HTR-8/SVneo (cell line): ENCODE results near the gene EIF4E2.

ENCODE experiments used
- DNase-seq: peaks from one replicate; pipeline ENCODE4 v3.0.0; 2011; ENCODE audit warnings: low spot score, mixed read lengths; ENCODE audit not compliant: insufficient read length
- FAIRE-seq: peaks from 2 replicates; lab custom pipeline; 2011; peaks lifted over from hg19 to GRCh38; lab: Jason Lieb, UNC

EIF4E2 gene

GRCh38 chr2:232588680-232589585 is 38.4 kb downstream of the EIF4E2 start:
- DNase-seq (no peak), FAIRE-seq (no peak)

DNA sequence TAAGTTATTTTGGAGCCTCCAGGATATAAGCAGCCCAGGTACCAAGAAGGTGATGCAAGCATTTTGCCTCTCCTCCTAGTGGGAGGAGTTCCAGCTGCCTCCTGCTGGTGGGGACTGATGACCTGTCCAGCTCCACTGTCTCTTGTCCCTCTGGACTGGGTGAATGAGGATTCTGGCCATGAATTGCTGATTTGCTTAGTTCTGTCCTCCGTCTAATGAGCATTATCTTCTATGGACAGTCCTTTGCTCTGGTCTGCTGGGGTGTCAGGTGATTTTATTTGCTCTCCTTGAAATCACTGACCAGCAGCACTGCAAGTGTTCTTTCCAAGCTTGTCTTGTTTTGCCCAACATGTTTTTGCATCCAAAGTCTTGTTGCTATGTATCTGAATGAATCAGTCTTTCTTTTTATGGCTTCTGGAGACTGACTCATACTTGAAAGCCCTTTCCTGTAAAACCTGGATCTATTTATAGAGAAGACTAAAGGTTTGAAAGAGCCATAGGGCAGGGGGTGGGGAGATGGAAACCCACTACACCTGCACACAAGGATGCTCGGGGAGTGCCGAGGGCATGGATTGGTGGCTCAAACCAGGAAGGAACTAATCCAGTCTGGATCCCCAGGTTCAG is 42.4 kb downstream of the EIF4E2 start:
- no peak for FAIRE-seq
- no peak for DNase-seq

DNA sequence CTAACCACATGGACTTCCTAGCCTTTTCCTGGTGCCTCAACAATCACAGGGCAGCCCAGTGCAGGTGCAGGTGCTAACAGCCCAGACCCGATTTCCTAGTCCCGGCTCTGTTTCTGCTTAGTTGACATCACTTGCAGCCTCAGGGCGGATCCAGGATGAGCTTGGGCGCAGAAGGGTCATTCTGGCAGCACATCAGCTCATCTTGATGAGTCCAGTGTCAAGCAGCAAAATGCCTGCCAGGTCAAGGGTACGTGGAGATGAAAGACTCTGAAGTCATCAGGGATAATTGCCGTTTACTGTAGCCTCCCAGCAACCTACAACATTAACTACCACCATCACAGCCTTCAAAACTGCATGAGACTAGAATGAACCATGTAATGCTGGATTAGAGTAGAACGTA is 43.5 kb downstream of the EIF4E2 start:
- no peak for FAIRE-seq

GRCh38 chr2:232597362-232598079 is 47.0 kb downstream of the EIF4E2 start:
- no peak for FAIRE-seq
- DNase-seq = no peak

More for the DNA sequence above, 43.5 kb downstream of the EIF4E2 start:
- DNase-seq = no peak

DNA sequence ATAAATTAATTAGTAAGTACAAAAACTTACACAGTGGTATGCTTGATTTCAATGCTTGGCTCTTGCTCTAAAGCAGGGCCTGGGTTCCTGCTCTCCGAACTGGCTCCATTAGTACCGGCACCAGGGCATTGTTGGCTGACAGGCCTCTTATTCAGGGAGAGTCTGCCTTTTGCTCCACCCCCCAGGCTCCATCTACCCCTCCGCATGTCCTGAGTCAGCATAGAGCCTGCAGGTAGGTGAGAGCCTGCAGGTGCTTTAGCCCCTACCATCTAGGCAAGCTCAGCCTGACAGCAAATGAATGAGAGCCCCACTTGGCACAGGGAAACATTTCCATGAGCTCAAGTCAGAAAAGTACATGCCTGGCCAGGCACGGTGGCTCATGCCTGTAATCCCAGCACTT is 47.8 kb downstream of the EIF4E2 start:
- no peak for DNase-seq
- FAIRE-seq = no peak

DNA sequence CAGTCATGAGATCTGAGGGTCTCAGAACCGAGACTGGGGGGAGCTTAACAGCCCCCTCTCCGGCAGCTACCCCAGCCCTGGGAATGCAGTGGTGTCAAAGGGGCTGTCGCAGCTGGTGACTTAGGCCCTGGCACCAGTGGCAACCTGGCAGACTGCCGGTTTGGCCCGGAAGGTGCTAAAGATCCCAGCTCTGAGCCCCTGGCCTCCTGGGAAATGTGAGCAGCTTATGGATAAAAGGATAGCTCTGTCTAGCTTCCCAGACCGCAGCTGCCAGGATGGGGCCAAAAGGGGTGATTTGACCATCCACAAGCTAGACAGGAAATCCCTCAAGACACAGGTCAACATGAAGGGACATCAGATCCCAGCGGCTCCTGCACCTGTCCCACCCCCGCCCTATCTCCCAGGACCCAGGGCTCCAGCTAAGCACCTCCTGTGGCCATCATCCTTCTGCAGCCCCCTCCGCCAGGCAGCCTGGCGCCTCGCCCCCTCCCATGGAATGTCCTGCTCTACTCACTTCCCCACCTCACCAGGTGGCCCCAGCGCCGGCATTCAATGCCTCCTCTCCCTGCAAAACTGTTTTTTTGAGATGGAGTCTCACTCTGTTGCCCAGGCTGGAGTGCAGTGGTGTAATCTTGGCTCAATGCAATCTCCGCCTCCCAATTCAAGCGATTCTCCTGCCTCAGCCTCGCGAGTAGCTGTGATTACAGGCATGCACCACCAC is 49.7 kb downstream of the EIF4E2 start:
- no peak for FAIRE-seq
- DNase-seq = no peak

DNA sequence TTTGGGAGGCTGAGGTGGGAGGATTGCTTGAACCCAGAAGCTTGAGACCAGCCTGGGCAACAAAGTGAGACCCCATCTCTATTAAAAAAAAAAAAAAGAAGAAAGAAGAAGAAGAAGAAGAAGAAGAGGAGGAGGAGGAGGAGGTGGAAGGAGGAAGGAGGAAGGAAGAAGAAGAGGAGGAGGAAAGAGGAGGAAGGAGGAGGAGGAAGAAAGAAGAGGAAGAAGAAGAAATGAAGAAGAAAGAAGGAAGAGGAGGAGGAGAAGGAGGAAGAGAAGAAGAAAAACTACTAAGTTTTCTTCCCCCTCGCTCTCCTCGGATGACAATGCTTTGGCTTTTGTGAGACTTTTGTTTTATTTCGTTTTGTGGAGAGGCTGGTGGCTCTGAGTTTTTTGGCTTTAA is 52.8 kb downstream of the EIF4E2 start:
- FAIRE-seq (no peak), DNase-seq (no peak)

DNA sequence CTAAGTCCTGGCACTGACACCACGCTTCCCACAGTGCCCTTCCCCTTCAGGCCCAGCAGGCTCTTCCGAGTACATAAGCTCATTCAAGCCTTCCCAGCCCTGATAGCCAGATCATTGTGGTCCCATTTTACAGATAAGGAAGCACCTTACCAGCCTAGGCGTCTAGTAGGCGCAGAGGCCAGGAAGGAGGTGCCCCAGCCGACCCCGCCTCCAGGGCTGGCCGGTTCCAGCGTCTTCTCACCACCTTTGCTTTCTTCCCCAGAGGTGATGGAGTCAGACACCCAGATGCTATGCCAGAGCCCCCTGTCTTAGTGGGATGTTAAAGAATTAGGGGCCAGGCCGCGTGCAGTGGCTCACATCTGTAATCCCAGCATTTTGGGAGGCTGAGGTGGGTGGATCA is 54.0 kb downstream of the EIF4E2 start:
- no peak for DNase-seq
- FAIRE-seq = no peak

DNA sequence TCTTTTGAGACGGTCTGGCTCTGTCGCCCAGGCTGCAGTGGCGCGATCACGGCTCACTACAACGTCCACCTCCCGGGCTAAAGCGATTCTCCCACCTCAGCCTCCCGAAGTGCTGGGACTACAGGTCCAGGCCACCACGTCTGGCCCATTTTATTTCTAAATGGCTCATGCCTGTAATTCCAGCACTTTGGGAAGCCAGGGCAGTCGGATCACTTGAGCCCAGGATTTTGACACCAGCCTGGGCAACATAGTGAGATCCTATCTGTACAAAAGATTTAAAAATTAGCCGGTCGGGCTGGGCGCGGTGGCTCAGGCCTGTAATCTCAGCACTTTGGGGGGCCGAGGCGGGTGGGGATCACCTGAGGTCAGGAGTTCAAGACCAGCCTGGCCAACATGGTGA is 56.5 kb downstream of the EIF4E2 start:
- FAIRE-seq (no peak), DNase-seq (no peak)

DNA sequence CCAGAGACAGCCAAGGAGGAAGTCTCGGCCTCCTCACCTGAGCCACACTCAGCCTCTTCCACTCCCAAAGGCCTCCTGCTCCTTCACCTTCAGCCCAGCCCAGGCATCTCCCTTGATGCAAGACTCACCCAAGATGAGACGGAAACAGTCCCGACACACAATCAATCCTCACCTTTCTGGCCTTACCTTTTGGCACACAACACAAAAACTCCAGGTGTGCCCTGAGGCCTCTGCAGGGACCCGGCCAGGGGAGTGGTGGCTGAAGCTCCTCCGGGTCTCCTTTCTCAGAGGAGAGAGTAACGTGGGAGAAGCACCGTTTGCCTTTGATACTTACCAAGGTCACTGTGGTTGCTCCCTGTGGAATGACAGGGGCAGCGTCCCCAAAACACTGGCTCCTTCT is 59.1 kb downstream of the EIF4E2 start:
- FAIRE-seq = no peak
- DNase-seq = no peak

GRCh38 chr2:232610081-232610480 is 59.6 kb downstream of the EIF4E2 start:
- FAIRE-seq = no peak

DNA sequence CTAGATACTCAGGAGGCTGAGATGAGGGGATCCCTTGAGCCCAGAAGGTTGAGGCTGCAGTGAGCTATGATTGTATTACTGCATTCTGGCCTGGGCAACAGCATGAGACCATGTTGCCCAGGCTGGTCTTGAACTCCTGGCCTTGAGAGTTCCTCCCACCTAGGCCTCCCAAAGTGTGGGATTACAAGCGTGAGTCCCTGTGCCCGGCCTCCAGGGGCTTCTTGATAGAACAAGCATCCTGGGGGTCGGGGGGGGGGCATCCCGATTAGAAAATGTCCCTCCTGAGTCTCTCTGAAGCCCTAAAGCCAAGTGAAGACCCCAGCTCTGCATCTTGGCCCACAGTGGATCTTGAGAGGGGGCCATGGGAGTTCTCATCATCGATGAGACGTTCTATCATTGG is 60.6 kb downstream of the EIF4E2 start:
- no peak for FAIRE-seq

More at GRCh38 chr2:232610081-232610480, 59.6 kb downstream of the EIF4E2 start:
- no peak for DNase-seq

GRCh38 chr2:232611559-232612218 is 61.2 kb downstream of the EIF4E2 start:
- FAIRE-seq (peak; percentile 9), DNase-seq (peak; percentile 70)

More for the DNA sequence above, 60.6 kb downstream of the EIF4E2 start:
- no peak for DNase-seq

- no peak for DNase-seq
- peak; percentile 92 for FAIRE-seq
Observed at GRCh38 chr2:232613538-232614134, 63.1 kb downstream of the EIF4E2 start.

- FAIRE-seq = no peak
- DNase-seq = no peak
Observed at GRCh38 chr2:232615339-232615738, 64.8 kb downstream of the EIF4E2 start.
